HepG2 (cell line): Measurements from ENCODE around the gene C9orf43. TPM values are rescaled to one million over a fixed set of nuclear protein-coding genes. Genes with fewer than 3 reads are reported as not detected.

Experiments
- AHR ChIP-seq: IDR thresholded peaks from 2 replicates; pipeline ENCODE4 v1.6.1; 2018; ENCODE audit warnings: missing genetic modification reagents, missing compliant biosample characterization
- DBP ChIP-seq: sonication (generic); formaldehyde crosslinking; IDR thresholded peaks from 2 replicates; pipeline ENCODE4 v1.4.0; 2020; ENCODE audit warnings: missing genetic modification reagents; ENCODE audit errors: not compliant biosample characterization
- FOXK1 ChIP-seq: sonication (generic); formaldehyde crosslinking; IDR thresholded peaks from 2 replicates; pipeline ENCODE4 v1.4.0; 2020; ENCODE audit warnings: low read depth, missing genetic modification reagents, borderline replicate concordance
- GATAD1 ChIP-seq: IDR thresholded peaks from 2 replicates; pipeline ENCODE4 v1.6.1; 2016; ENCODE audit warnings: missing genetic modification reagents, missing compliant biosample characterization
- GLMP ChIP-seq: sonication (generic); formaldehyde crosslinking; IDR thresholded peaks from 2 replicates; pipeline ENCODE4 v1.9.0; 2021; ENCODE audit warnings: missing genetic modification reagents, mild to moderate bottlenecking, borderline replicate concordance
- HMGA1 ChIP-seq: sonication (generic); formaldehyde crosslinking; conservative IDR thresholded peaks from 2 replicates; pipeline ENCODE4 v1.4.0; 2020; ENCODE audit warnings: missing genetic modification reagents
- JUNB ChIP-seq: sonication (generic); formaldehyde crosslinking; IDR thresholded peaks from 2 replicates; pipeline ENCODE4 v1.8.0; 2022; ENCODE audit warnings: missing genetic modification reagents, mild to moderate bottlenecking, borderline replicate concordance
- LRRFIP1 ChIP-seq: sonication (generic); formaldehyde crosslinking; conservative IDR thresholded peaks from 2 replicates; pipeline ENCODE4 v1.4.0; 2020; ENCODE audit warnings: missing genetic modification reagents
- NCOA5 ChIP-seq: sonication (generic); formaldehyde crosslinking; IDR thresholded peaks from 2 replicates; pipeline ENCODE4 v1.4.0; 2020; ENCODE audit warnings: missing genetic modification reagents
- NFE2L1 ChIP-seq: sonication (generic); formaldehyde crosslinking; IDR thresholded peaks from 2 replicates; pipeline ENCODE4 v1.4.0; 2020; ENCODE audit warnings: missing genetic modification reagents, mild to moderate bottlenecking, borderline replicate concordance
- NR2F1 ChIP-seq, 2 experiments: fragments of 450-650 bp in 1 of 2; formaldehyde crosslinking in 1 of 2; IDR thresholded peaks; 2 replicates each; pipeline versions ENCODE4 v1.5.0 to v1.6.1; 2016 to 2020; ENCODE audit warnings: mild to moderate bottlenecking in 1 of 2, missing compliant biosample characterization in 1 of 2, missing genetic modification reagents in 1 of 2, moderate library complexity in 1 of 2
- POLR2AphosphoS5 ChIP-seq: IDR thresholded peaks from 2 replicates; pipeline ENCODE4 v1.6.1; 2012; ENCODE audit warnings: low read depth, low read length
- RARA ChIP-seq: IDR thresholded peaks from 2 replicates; pipeline ENCODE4 v1.6.1; 2016; ENCODE audit warnings: missing genetic modification reagents, missing compliant biosample characterization
- RNF219 ChIP-seq: sonication (generic); formaldehyde crosslinking; IDR thresholded peaks from 2 replicates; pipeline ENCODE4 v1.5.0; 2020; ENCODE audit warnings: mild to moderate bottlenecking, missing genetic modification reagents
- ZIK1 ChIP-seq: sonication (generic); formaldehyde crosslinking; IDR thresholded peaks from 2 replicates; pipeline ENCODE4 v1.5.0; 2020; ENCODE audit warnings: mild to moderate bottlenecking, low read depth, missing genetic modification reagents, borderline replicate concordance
- ZNF570 ChIP-seq: sonication (generic); formaldehyde crosslinking; IDR thresholded peaks from 2 replicates; pipeline ENCODE4 v1.4.0; 2020; ENCODE audit warnings: mild to moderate bottlenecking, missing genetic modification reagents, borderline replicate concordance
- ZNF687 ChIP-seq: sonication (generic); formaldehyde crosslinking; IDR thresholded peaks from 2 replicates; pipeline ENCODE4 v1.5.1; 2020; ENCODE audit warnings: mild to moderate bottlenecking, missing genetic modification reagents, moderate library complexity
- polyA plus RNA-seq, 8 experiments: library from polyadenylated mRNA; depleted of rRNA in 3 of 8; stranded (reverse) in 7 of 8; unstranded in 1 of 8; fragments of >200 nt; fragmentation: Illumina TruSeq in 4 of 8; extraction: Trizol in 4 of 8; gene quantifications; 2 replicates each; pipeline versions ENCODE4 v1.2.1 to v1.2.3, GENCODE V29; 2011 to 2016; ENCODE audit warnings: low read depth in 4 of 8, missing spikeins in 1 of 8, mixed read lengths in 1 of 8; ENCODE audit not compliant: insufficient read depth in 1 of 8
- total RNA-seq, 5 experiments: library from RNA; depleted of rRNA; stranded (reverse); fragments of >200 nt; fragmentation: Illumina TruSeq; extraction: Trizol; gene quantifications; 2 replicates each; pipeline ENCODE4 v1.2.3, GENCODE V29; 2016; ENCODE audit warnings: low read depth in 1 of 5

Gene C9orf43
- total and polyA plus RNA-seq, 2 of the 13 experiments (the other 11 are each of a cell fraction or from before 2014, with no cell fraction given), result 0.24 to 0.31 TPM

GRCh38 chr9:113463418-113464285 is 53.1 kb downstream of the C9orf43 start, which contains the start of gene RGS3 (continued):
- TF ChIP-seq RARA (CRISPR knock-in tag), result 0 out of 2 replicates have a peak, but pooled peaks have one; percentile 6
- no peak for TF ChIP-seq FOXK1 (CRISPR knock-in tag)
- no peak for TF ChIP-seq LRRFIP1 (CRISPR knock-in tag)
- TF ChIP-seq RNF219 (CRISPR knock-in tag), result no peak
- TF ChIP-seq POLR2AphosphoS5, result peak; percentile 62
- peak; percentile 96 for TF ChIP-seq ZNF687 (CRISPR knock-in tag)
- TF ChIP-seq GLMP (CRISPR knock-in tag), result no peak
- no peak for TF ChIP-seq NR2F1 (CRISPR knock-in tag; IDR thresholded peaks at IDR 0.05)
- no peak for TF ChIP-seq NFE2L1 (CRISPR knock-in tag)
- no peak for TF ChIP-seq AHR
- TF ChIP-seq NCOA5 (CRISPR knock-in tag), result no peak
- no peak for TF ChIP-seq DBP (CRISPR knock-in tag)
- TF ChIP-seq JUNB (CRISPR knock-in tag), result no peak
- no peak for TF ChIP-seq HMGA1 (CRISPR knock-in tag)
- TF ChIP-seq ZNF570, result peak; percentile 77; the same call in 1 of the 2 replicates
- no peak for TF ChIP-seq GATAD1 (CRISPR knock-in tag)
- TF ChIP-seq ZIK1, result no peak
